Fibroblast of lung (primary cell): ENCODE results near the gene WDR27.

Source experiments
- CTCF ChIP-seq, 2 donors: IDR thresholded peaks in 1 of 2; conservative IDR thresholded peaks in 1 of 2; 1 replicate in 1 of 2; 2 replicates in 1 of 2; pipeline ENCODE4 v1.5.1; 2011 to 2012; ENCODE audit warnings: low read length in 2 of 2, control low read depth in 1 of 2, inconsistent platforms in 1 of 2, low read depth in 1 of 2, mild to moderate bottlenecking in 1 of 2
- EZH2 ChIP-seq: IDR thresholded peaks from 2 replicates; pipeline ENCODE4 v1.5.1; 2012; ENCODE audit warnings: low read length, control low read depth, mild to moderate bottlenecking; ENCODE audit errors: missing control alignments

- TF ChIP-seq CTCF (conservative IDR thresholded peaks at IDR 0.05 in 1 of 2, IDR thresholded peaks at IDR 0.05 in 1 of 2; ENCODE audit: low read depth in 1 of 2, low read length in 2 of 2) (no peak), EZH2 (no peak)
Measured at GRCh38 chr6:169626169-169626568, 75.7 kb downstream of the WDR27 start.
